ENCODE results near the gene ERP29.

- TF ChIP-seq CTCF (conservative IDR thresholded peaks at IDR 0.05 in 1 of 2, IDR thresholded peaks at IDR 0.05 in 1 of 2; ENCODE audit: low read depth in 1 of 2, low read length in 2 of 2) = no peak
- no peak for TF ChIP-seq EZH2 (IDR thresholded peaks at IDR 0.05; ENCODE audit: low read length, missing control alignments)
These were observed 16.1 kb downstream of the ERP29 start for GRCh38 chr12:112029301-112029700.

Data from fibroblast of lung (primary cell).